M059J (cell line): ENCODE data around the gene VDR. TPM values are rescaled to one million over a fixed set of nuclear protein-coding genes. Genes with fewer than 3 reads are reported as not detected.

ENCODE experiments used
- DNase-seq: peaks from one replicate; pipeline ENCODE4 v3.0.0-alpha.2; 2012; ENCODE audit warnings: low read depth
- total RNA-seq: library from RNA; depleted of rRNA; stranded (reverse); fragments of >200 nt; shearing (Covaris generic); gene quantifications from 2 replicates; pipeline ENCODE4 v1.2.3, GENCODE V29; 2014

The VDR gene
- total RNA-seq, 1 experiment from 2014 or later = 9.3 TPM

- DNase-seq = peak; percentile 30
Measured at GRCh38 chr12:47870175-47870781, 34.5 kb downstream of the VDR start.

- DNase-seq = no peak
Measured at GRCh38 chr12:47868552-47869031, 36.2 kb downstream of the VDR start.

GRCh38 chr12:47868041-47868440, 36.8 kb downstream of the VDR start:
- no peak for DNase-seq

- peak; percentile 77 for DNase-seq
Measured at GRCh38 chr12:47867495-47867941, 37.3 kb downstream of the VDR start.

GRCh38 chr12:47864646-47865235, 40.1 kb downstream of the VDR start:
- DNase-seq = no peak

GRCh38 chr12:47863985-47864384, 40.8 kb downstream of the VDR start:
- no peak for DNase-seq

- DNase-seq = no peak
Measured at GRCh38 chr12:47863467-47863866, 41.3 kb downstream of the VDR start.

- DNase-seq = no peak
Measured at GRCh38 chr12:47862881-47863280, 41.9 kb downstream of the VDR start.

GRCh38 chr12:47862167-47862750, 42.5 kb downstream of the VDR start:
- no peak for DNase-seq

- DNase-seq = no peak
Measured at GRCh38 chr12:47860873-47861272, 43.9 kb downstream of the VDR start.

- DNase-seq = no peak
Measured at GRCh38 chr12:47860279-47860841, 44.4 kb downstream of the VDR start.

GRCh38 chr12:47858511-47859266, 46.1 kb downstream of the VDR start:
- no peak for DNase-seq

GRCh38 chr12:47856721-47857575, 47.8 kb downstream of the VDR start:
- no peak for DNase-seq

GRCh38 chr12:47856094-47856493, 48.7 kb downstream of the VDR start:
- DNase-seq = no peak

GRCh38 chr12:47855502-47855901, 49.3 kb downstream of the VDR start:
- no peak for DNase-seq

- no peak for DNase-seq
Measured at GRCh38 chr12:47854531-47854930, 50.3 kb downstream of the VDR start.

- DNase-seq = no peak
Measured at GRCh38 chr12:47852096-47852571, 52.7 kb downstream of the VDR start.

- DNase-seq = no peak
Measured at GRCh38 chr12:47851303-47851952, 53.4 kb downstream of the VDR start.

- no peak for DNase-seq
Measured at GRCh38 chr12:47850153-47851084, 54.4 kb downstream of the VDR start.
